ENCODE results near the gene GPR17. TPM values are rescaled to one million over a fixed set of nuclear protein-coding genes. Genes with fewer than 3 reads are reported as not detected.

GPR17 gene
- total RNA-seq, 4 donors from 2014 or later = 0.20 TPM; not detected in 3

GRCh38 chr2:127623388-127624319 is 22.3 kb upstream of the GPR17 start:
- Histone ChIP-seq H3K36me3 (no peaks in the 10 kb centered on the region), H3K4me1 (no peaks in the 10 kb centered on the region), H3K27ac (no peak overlapping the region), H3K4me3 (no peak overlapping the region), H3K9me3 (no peaks in the 10 kb centered on the region), H3K27me3 (no peaks in the 10 kb centered on the region)
- no peak for TF ChIP-seq POLR2A (IDR thresholded peaks at IDR 0.05)
- no peak for TF ChIP-seq CTCF (IDR thresholded peaks at IDR 0.05 in 4 of 5, conservative IDR thresholded peaks at IDR 0.05 in 1 of 5)
- no peak for DNase-seq
- in situ Hi-C loops (cut with MboI; ENCODE audit: low sequenced_read_pairs in 4 of 4) (no loop called here), intact Hi-C loops (cut with DNase I; ENCODE audit: low total_unique reads) (no loop called here)
- no peak for ATAC-seq

GRCh38 chr2:127624320-127624755 is 21.6 kb upstream of the GPR17 start:
- no peaks in the 10 kb centered on the region for H3K4me1 ChIP-seq
- intact Hi-C loops (cut with DNase I; ENCODE audit: low total_unique reads) (no loop called here), in situ Hi-C loops (cut with MboI; ENCODE audit: low sequenced_read_pairs in 4 of 4) (no loop called here)
- DNase-seq = no peak
- TF ChIP-seq CTCF (IDR thresholded peaks at IDR 0.05 in 4 of 5, conservative IDR thresholded peaks at IDR 0.05 in 1 of 5) (no peak), POLR2A (IDR thresholded peaks at IDR 0.05) (no peak)
- no peaks in the 10 kb centered on the region for H3K27me3 ChIP-seq
- no peaks in the 10 kb centered on the region for H3K9me3 ChIP-seq
- no peak overlapping the region for H3K27ac ChIP-seq
- H3K4me3 ChIP-seq = no peak overlapping the region
- ATAC-seq = no peak
- H3K36me3 ChIP-seq = no peaks in the 10 kb centered on the region

GRCh38 chr2:127624756-127625571 is 21.0 kb upstream of the GPR17 start:
- Histone ChIP-seq H3K27me3 (no peaks in the 10 kb centered on the region), H3K27ac (no peak overlapping the region), H3K36me3 (no peaks in the 10 kb centered on the region), H3K4me3 (no peak overlapping the region), H3K4me1 (no peaks in the 10 kb centered on the region), H3K9me3 (no peaks in the 10 kb centered on the region)
- intact Hi-C loops (cut with DNase I; ENCODE audit: low total_unique reads) = no loop called here
- ATAC-seq = no peak
- no peak for TF ChIP-seq POLR2A (IDR thresholded peaks at IDR 0.05)
- TF ChIP-seq CTCF (IDR thresholded peaks at IDR 0.05 in 4 of 5, conservative IDR thresholded peaks at IDR 0.05 in 1 of 5) = no peak
- no peak for DNase-seq
- in situ Hi-C loops (cut with MboI; ENCODE audit: low sequenced_read_pairs in 4 of 4) = no loop called here

GRCh38 chr2:127625572-127625951 is 20.4 kb upstream of the GPR17 start:
- intact Hi-C loops (cut with DNase I; ENCODE audit: low total_unique reads) = no loop called here
- Histone ChIP-seq H3K9me3 (no peaks in the 10 kb centered on the region), H3K4me3 (no peak overlapping the region), H3K27me3 (no peaks in the 10 kb centered on the region), H3K36me3 (no peaks in the 10 kb centered on the region), H3K4me1 (no peaks in the 10 kb centered on the region), H3K27ac (no peak overlapping the region)
- TF ChIP-seq CTCF (IDR thresholded peaks at IDR 0.05 in 4 of 5, conservative IDR thresholded peaks at IDR 0.05 in 1 of 5) (no peak), POLR2A (IDR thresholded peaks at IDR 0.05) (no peak)
- in situ Hi-C loops (cut with MboI; ENCODE audit: low sequenced_read_pairs in 4 of 4) = no loop called here
- ATAC-seq (no peak), DNase-seq (no peak)
